ENCODE measurements around the gene CALY.

DNA sequence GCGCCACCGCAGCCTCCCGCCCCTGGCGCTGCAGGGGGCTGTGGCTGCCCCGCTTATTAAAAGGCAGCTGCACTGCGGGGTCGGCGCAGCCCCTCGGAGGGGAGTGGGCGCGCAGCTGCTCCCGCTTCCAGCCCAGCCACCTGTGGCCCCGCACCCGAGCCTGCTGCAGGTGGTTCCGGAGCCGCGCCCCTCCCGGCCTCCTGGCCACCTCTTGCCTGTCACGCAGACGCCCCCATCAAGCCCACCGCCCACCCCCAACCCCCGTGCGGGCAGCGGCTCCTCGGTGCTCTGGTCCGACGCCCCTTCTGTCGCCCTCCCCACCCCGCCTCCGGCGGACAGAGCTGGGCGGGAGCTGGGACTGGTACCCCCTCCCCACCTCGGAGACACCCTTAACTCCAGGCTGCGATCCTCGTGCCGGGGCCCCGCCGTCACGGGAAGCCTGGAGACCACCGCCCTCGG, 549 bp downstream of the CALY start:
- TF ChIP-seq, protein P1, sequence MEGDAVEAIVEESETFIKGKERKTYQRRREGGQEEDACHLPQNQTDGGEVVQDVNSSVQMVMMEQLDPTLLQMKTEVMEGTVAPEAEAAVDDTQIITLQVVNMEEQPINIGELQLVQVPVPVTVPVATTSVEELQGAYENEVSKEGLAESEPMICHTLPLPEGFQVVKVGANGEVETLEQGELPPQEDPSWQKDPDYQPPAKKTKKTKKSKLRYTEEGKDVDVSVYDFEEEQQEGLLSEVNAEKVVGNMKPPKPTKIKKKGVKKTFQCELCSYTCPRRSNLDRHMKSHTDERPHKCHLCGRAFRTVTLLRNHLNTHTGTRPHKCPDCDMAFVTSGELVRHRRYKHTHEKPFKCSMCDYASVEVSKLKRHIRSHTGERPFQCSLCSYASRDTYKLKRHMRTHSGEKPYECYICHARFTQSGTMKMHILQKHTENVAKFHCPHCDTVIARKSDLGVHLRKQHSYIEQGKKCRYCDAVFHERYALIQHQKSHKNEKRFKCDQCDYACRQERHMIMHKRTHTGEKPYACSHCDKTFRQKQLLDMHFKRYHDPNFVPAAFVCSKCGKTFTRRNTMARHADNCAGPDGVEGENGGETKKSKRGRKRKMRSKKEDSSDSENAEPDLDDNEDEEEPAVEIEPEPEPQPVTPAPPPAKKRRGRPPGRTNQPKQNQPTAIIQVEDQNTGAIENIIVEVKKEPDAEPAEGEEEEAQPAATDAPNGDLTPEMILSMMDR (IDR thresholded peaks at IDR 0.05; ENCODE audit: insufficient read depth, low read length, poor library complexity, severe bottlenecking): no peak
- TF ChIP-seq EZH2phosphoT487 (conservative IDR thresholded peaks at IDR 0.05; ENCODE audit: low read length): no peak
